Retinal pigment epithelial cell (primary cell): ENCODE measurements around the gene N4BP2.

Experiments
- DNase-seq: peaks from one replicate; pipeline ENCODE4 v3.0.0-alpha.2; 2010; ENCODE audit warnings: low read depth
- H3K4me3 ChIP-seq: 2 replicates; pipeline ENCODE4 v1.5.1; 2011; ENCODE audit warnings: mild to moderate bottlenecking, low read length, control low read depth, moderate library complexity
- CTCF ChIP-seq: conservative IDR thresholded peaks from 2 replicates; pipeline ENCODE4 v1.5.1; 2011; ENCODE audit warnings: low read depth, low read length, control low read depth, inconsistent platforms

Gene N4BP2

GRCh38 chr4:40196272-40196671 lies 139.6 kb downstream of the N4BP2 start:
- no peak overlapping the region for H3K4me3 ChIP-seq
- TF ChIP-seq CTCF: no peak
- DNase-seq: no peak

- no peak for DNase-seq
- TF ChIP-seq CTCF: no peak
- no peak within 1 kb of the TSS for H3K4me3 ChIP-seq
Observed at GRCh38 chr4:40196724-40197281, 140.2 kb downstream of the N4BP2 start, which contains the start of gene RHOH. RHOH (plus strand) TSS chr4:40197031; CDS start chr4:40243387, 46,356 bp downstream.

- no peak overlapping the region for H3K4me3 ChIP-seq
Observed at GRCh38 chr4:40197879-40198689, 141.4 kb downstream of the N4BP2 start.

GRCh38 chr4:40199179-40199670 lies 142.6 kb downstream of the N4BP2 start:
- DNase-seq: peak; percentile 75
- no peak for TF ChIP-seq CTCF
- H3K4me3 ChIP-seq: no peak overlapping the region

More at GRCh38 chr4:40197879-40198689, 141.4 kb downstream of the N4BP2 start:
- DNase-seq: no peak
- TF ChIP-seq CTCF: no peak

- no peak for TF ChIP-seq CTCF
- no peak for DNase-seq
- H3K4me3 ChIP-seq: no peak overlapping the region
Observed at GRCh38 chr4:40199999-40200874, 143.6 kb downstream of the N4BP2 start.

GRCh38 chr4:40200875-40201801 lies 144.5 kb downstream of the N4BP2 start:
- H3K4me3 ChIP-seq: no peak overlapping the region
- no peak for TF ChIP-seq CTCF
- DNase-seq: no peak
